Caco-2 (cell line): ENCODE results near the gene ASPG. TPM values are rescaled to one million over a fixed set of nuclear protein-coding genes. Genes with fewer than 3 reads are reported as not detected.

Experiments
- BruUV-seq: library from RNA; stranded (reverse); fragments of 400-500 nt; replicated peaks from 2 replicates; lab custom pipeline; 2021; lab: Mats Ljungman, UMichigan
- CTCF ChIA-PET: fragments of 300-600 bp; sonication (Branson Sonifier 250); formaldehyde crosslinking; loops from one replicate; lab custom pipeline; 2022; ENCODE audit warnings: antibody characterized with exemption; lab: Charles Lee
- POLR2A ChIA-PET: fragments of 300-600 bp; sonication (Branson Sonifier 250); formaldehyde crosslinking; loops from one replicate; lab custom pipeline; 2022; ENCODE audit warnings: antibody characterized with exemption; lab: Charles Lee
- DNase-seq, 2 experiments: peaks; one replicate each; pipeline versions ENCODE4 v3.0.0 to v3.0.0-alpha.2; 2020 to 2022
- H3K27me3 ChIP-seq: replicated peaks from 2 replicates; pipeline ENCODE4 v1.6.0; 2011; ENCODE audit warnings: low read length; ENCODE audit not compliant: control insufficient read depth, insufficient read depth
- H3K36me3 ChIP-seq: 2 replicates; pipeline ENCODE4 v1.5.1; 2011; ENCODE audit warnings: low read length; ENCODE audit not compliant: control insufficient read depth, insufficient read depth
- H3K4me1 ChIP-seq: fragments of 250-450 bp; sonication (Bioruptor Pico); 2 replicates; pipeline ENCODE4 v1.5.1; 2020; ENCODE audit warnings: mild to moderate bottlenecking
- H3K4me3 ChIP-seq: 2 replicates; pipeline ENCODE4 v1.5.1; 2011; ENCODE audit warnings: low read depth, mild to moderate bottlenecking, control low read depth, low read length
- H3K9me3 ChIP-seq: fragments of 250-450 bp; sonication (Bioruptor Pico); 2 replicates; pipeline ENCODE4 v1.5.1; 2020; ENCODE audit warnings: mild to moderate bottlenecking, moderate library complexity
- H3K27ac Mint-ChIP-seq: one replicate; pipeline ENCODE4 v1.8.0; 2022; ENCODE audit warnings: mixed read lengths; ENCODE audit not compliant: unreplicated experiment
- H3K27me3 Mint-ChIP-seq: one replicate; pipeline ENCODE4 v1.8.0; 2022; ENCODE audit warnings: mixed read lengths; ENCODE audit not compliant: insufficient read depth, unreplicated experiment
- H3K36me3 Mint-ChIP-seq: one replicate; pipeline ENCODE4 v1.8.0; 2022; ENCODE audit warnings: mild to moderate bottlenecking, mixed read lengths; ENCODE audit not compliant: insufficient read depth, unreplicated experiment
- H3K4me1 Mint-ChIP-seq: one replicate; pipeline ENCODE4 v1.8.0; 2022; ENCODE audit warnings: low read depth, mixed read lengths; ENCODE audit not compliant: unreplicated experiment
- H3K4me3 Mint-ChIP-seq: one replicate; pipeline ENCODE4 v1.8.0; 2022; ENCODE audit warnings: mild to moderate bottlenecking, moderate library complexity, mixed read lengths; ENCODE audit not compliant: unreplicated experiment
- H3K9me3 Mint-ChIP-seq: one replicate; pipeline ENCODE4 v1.8.0; 2022; ENCODE audit warnings: mixed read lengths; ENCODE audit not compliant: unreplicated experiment
- intact Hi-C: fragments of 100-400 bp; cut with micrococcal nuclease; formaldehyde crosslinking; loops from one replicate; pipeline ENCODE4 v1.10.0; 2022; ENCODE audit not compliant: unreplicated experiment
- total RNA-seq: library from RNA; stranded (reverse); gene quantifications from 2 replicates; pipeline ENCODE4 v1.2.3, GENCODE V29; 2022
- TF ChIP-seq, protein P1 (sequence below), 2 experiments: fragments of 200-600 bp in 1 of 2; IDR thresholded peaks; 1 replicate in 1 of 2; 2 replicates in 1 of 2; pipeline versions ENCODE4 v1.5.1 to v1.8.0; 2011 to 2022; ENCODE audit warnings: antibody characterized with exemption in 1 of 2, control low read depth in 1 of 2, inconsistent platforms in 1 of 2, low read depth in 1 of 2, low read length in 1 of 2, mild to moderate bottlenecking in 1 of 2, moderate library complexity in 1 of 2; ENCODE audit not compliant: insufficient read depth in 1 of 2, severe bottlenecking in 1 of 2, unreplicated experiment in 1 of 2

The ASPG gene
- total RNA-seq, 1 experiment from 2014 or later: not detected

DNA sequence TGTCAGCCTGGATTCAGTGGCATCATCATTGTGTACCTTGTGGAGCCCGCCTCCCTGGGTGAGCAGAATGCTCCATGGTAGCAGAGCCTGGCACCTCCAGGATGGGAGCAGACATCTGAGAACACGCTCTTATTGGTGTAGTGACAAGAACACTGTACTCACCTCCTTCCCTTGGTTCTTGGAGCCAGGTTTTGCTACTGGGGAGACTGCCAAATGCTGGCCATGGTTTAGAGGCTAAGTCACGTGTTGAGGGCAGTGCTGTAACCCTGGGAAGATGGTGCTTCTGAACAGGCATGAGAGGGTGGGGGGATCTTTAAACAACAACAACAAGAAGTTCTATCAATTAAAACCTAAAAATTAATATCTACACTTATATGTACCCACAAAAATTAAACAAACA is 47.6 kb upstream of the ASPG start:
- BruUV-seq: no TSS peak
- H3K27me3 Mint-ChIP-seq: peaks cover 26% of the 10 kb centered on the region
- no peaks in the 10 kb centered on the region for H3K9me3 Mint-ChIP-seq
- H3K4me3 Mint-ChIP-seq: no peak overlapping the region
- POLR2A ChIA-PET: no interaction called here
- H3K4me1 Mint-ChIP-seq: no peaks in the 10 kb centered on the region
- CTCF ChIA-PET: no interaction called here
- no peak for DNase-seq
- no peaks in the 10 kb centered on the region for H3K36me3 Mint-ChIP-seq
- Histone ChIP-seq H3K36me3 (no peaks in the 10 kb centered on the region), H3K4me1 (no peaks in the 10 kb centered on the region), H3K9me3 (no peaks in the 10 kb centered on the region), H3K27me3 (no peaks in the 10 kb centered on the region), H3K4me3 (no peak overlapping the region)
- no peak overlapping the region for H3K27ac Mint-ChIP-seq
- TF ChIP-seq, protein P1, sequence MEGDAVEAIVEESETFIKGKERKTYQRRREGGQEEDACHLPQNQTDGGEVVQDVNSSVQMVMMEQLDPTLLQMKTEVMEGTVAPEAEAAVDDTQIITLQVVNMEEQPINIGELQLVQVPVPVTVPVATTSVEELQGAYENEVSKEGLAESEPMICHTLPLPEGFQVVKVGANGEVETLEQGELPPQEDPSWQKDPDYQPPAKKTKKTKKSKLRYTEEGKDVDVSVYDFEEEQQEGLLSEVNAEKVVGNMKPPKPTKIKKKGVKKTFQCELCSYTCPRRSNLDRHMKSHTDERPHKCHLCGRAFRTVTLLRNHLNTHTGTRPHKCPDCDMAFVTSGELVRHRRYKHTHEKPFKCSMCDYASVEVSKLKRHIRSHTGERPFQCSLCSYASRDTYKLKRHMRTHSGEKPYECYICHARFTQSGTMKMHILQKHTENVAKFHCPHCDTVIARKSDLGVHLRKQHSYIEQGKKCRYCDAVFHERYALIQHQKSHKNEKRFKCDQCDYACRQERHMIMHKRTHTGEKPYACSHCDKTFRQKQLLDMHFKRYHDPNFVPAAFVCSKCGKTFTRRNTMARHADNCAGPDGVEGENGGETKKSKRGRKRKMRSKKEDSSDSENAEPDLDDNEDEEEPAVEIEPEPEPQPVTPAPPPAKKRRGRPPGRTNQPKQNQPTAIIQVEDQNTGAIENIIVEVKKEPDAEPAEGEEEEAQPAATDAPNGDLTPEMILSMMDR (IDR thresholded peaks at IDR 0.05; ENCODE audit: insufficient read depth in 1 of 2, low read depth in 1 of 2, low read length in 1 of 2, severe bottlenecking in 1 of 2, unreplicated experiment in 1 of 2): no peak
- intact Hi-C loops: no loop called here

DNA sequence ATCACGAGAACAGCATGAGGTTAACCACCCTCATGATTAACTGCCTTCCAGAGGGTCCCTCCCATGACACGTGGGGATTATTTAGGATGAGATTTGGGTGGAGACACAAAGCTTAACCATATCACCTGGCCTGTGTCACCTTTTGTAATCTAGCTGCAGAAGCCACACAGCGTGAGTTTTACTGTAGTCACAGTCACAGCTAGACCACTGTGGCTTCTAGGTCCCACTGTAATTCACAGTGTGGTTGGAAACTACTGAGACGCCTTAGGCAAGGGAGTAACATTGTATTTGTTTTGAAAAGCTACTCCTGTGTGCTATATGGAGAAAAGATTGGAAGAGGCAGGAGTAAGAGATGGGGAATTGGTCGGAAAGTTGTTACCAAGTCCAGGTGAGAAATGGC is 46.3 kb upstream of the ASPG start:
- no peaks in the 10 kb centered on the region for H3K27me3 ChIP-seq
- POLR2A ChIA-PET: no interaction called here
- no peaks in the 10 kb centered on the region for H3K9me3 Mint-ChIP-seq

DNA sequence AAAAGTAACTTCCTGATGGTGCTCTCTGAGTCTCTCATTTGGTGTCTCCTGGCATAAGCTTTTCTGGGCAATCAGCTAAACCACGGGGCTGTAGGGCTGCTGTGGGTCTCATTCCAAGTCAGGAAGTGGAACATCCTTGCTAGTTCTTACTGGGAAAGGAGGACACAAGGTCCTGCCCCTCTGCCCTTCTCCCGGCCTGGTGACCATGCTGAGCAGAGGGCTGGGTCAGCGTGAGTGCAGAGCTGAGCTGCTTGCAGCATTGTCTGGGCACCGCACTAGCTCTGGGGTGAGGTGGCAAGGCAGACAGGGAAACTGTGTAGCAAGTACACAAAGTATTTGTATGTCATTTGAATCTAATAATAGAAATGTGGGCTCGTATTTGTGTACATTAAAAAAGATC is 45.0 kb upstream of the ASPG start:
- Mint-ChIP-seq H3K4me1 (no peaks in the 10 kb centered on the region), H3K27me3 (peaks cover 12% of the 10 kb centered on the region), H3K36me3 (no peaks in the 10 kb centered on the region), H3K27ac (no peak overlapping the region), H3K4me3 (no peak overlapping the region), H3K9me3 (no peaks in the 10 kb centered on the region)
- CTCF ChIA-PET: no interaction called here
- BruUV-seq: no TSS peak
- POLR2A ChIA-PET: no interaction called here
- no peak overlapping the region for H3K4me3 ChIP-seq
- intact Hi-C loops: no loop called here
- no peak for DNase-seq
- no peaks in the 10 kb centered on the region for H3K9me3 ChIP-seq
- no peaks in the 10 kb centered on the region for H3K27me3 ChIP-seq
- no peaks in the 10 kb centered on the region for H3K4me1 ChIP-seq
- H3K36me3 ChIP-seq: no peaks in the 10 kb centered on the region
- TF ChIP-seq, protein P1 (IDR thresholded peaks at IDR 0.05; ENCODE audit: insufficient read depth in 1 of 2, low read depth in 1 of 2, low read length in 1 of 2, severe bottlenecking in 1 of 2, unreplicated experiment in 1 of 2): no peak

More for the DNA sequence above, 46.3 kb upstream of the ASPG start:
- BruUV-seq: no TSS peak
- no peaks in the 10 kb centered on the region for H3K36me3 Mint-ChIP-seq
- DNase-seq: no peak
- no peak overlapping the region for H3K4me3 Mint-ChIP-seq
- CTCF ChIA-PET: no interaction called here
- Histone ChIP-seq H3K4me1 (no peaks in the 10 kb centered on the region), H3K36me3 (no peaks in the 10 kb centered on the region), H3K4me3 (no peak overlapping the region), H3K9me3 (no peaks in the 10 kb centered on the region)
- no peak overlapping the region for H3K27ac Mint-ChIP-seq
- intact Hi-C loops: no loop called here
- H3K27me3 Mint-ChIP-seq: peaks cover 17% of the 10 kb centered on the region
- TF ChIP-seq, protein P1 (IDR thresholded peaks at IDR 0.05; ENCODE audit: insufficient read depth in 1 of 2, low read depth in 1 of 2, low read length in 1 of 2, severe bottlenecking in 1 of 2, unreplicated experiment in 1 of 2): no peak
- no peaks in the 10 kb centered on the region for H3K4me1 Mint-ChIP-seq
